H9 (cell line): ENCODE results near the gene ADAM30. TPM values are rescaled to one million over a fixed set of nuclear protein-coding genes. Genes with fewer than 3 reads are reported as not detected.

Source experiments
- DNase-seq: peaks from one replicate; pipeline ENCODE4 v3.0.0-alpha.2; 2017
- H2AFZ ChIP-seq: one replicate; pipeline ENCODE4 v1.6.1; 2013; ENCODE audit warnings: mild to moderate bottlenecking, low read length, control low read depth, moderate library complexity
- H2AK5ac ChIP-seq: 2 replicates; pipeline ENCODE4 v1.6.1; 2013; ENCODE audit warnings: low read length, control low read depth, mixed read lengths; ENCODE audit not compliant: insufficient read length
- H2BK120ac ChIP-seq: one replicate; pipeline ENCODE4 v1.6.1; 2013; ENCODE audit warnings: low read depth, mild to moderate bottlenecking, low read length, control low read depth, inconsistent platforms; ENCODE audit not compliant: poor library complexity, severe bottlenecking
- H2BK12ac ChIP-seq: 2 replicates; pipeline ENCODE4 v1.6.1; 2013; ENCODE audit warnings: low read length, control low read depth, mixed read lengths, low read depth; ENCODE audit not compliant: insufficient read length
- H2BK15ac ChIP-seq: 2 replicates; pipeline ENCODE4 v1.6.1; 2013; ENCODE audit warnings: low read depth, low read length, control low read depth
- H2BK20ac ChIP-seq: one replicate; pipeline ENCODE4 v1.6.1; 2013; ENCODE audit warnings: low read depth, mild to moderate bottlenecking, low read length, control low read depth, inconsistent platforms; ENCODE audit not compliant: poor library complexity, severe bottlenecking
- H2BK5ac ChIP-seq: 2 replicates; pipeline ENCODE4 v1.6.1; 2013; ENCODE audit warnings: low read length, control low read depth, mixed read lengths; ENCODE audit not compliant: insufficient read length
- H3K14ac ChIP-seq: 2 replicates; pipeline ENCODE4 v1.6.1; 2013; ENCODE audit warnings: low read length, control low read depth; ENCODE audit not compliant: insufficient read depth
- H3K18ac ChIP-seq: 2 replicates; pipeline ENCODE4 v1.6.1; 2013; ENCODE audit warnings: low read depth, mild to moderate bottlenecking, mixed read lengths, low read length, control low read depth; ENCODE audit not compliant: insufficient read length
- H3K23ac ChIP-seq: 2 replicates; pipeline ENCODE4 v1.6.1; 2013; ENCODE audit warnings: low read length, control low read depth, mixed read lengths, low read depth; ENCODE audit not compliant: insufficient read length
- H3K23me2 ChIP-seq: 2 replicates; pipeline ENCODE4 v1.6.1; 2013; ENCODE audit warnings: low read depth, mild to moderate bottlenecking, mixed read lengths, low read length, control low read depth; ENCODE audit not compliant: insufficient read length, poor library complexity, severe bottlenecking
- H3K27ac ChIP-seq: 2 replicates; pipeline ENCODE4 v1.5.1; 2013; ENCODE audit warnings: low read length, control low read depth, mixed read lengths, low read depth; ENCODE audit not compliant: insufficient read length
- H3K27me3 ChIP-seq: 2 replicates; pipeline ENCODE4 v1.6.1; 2013; ENCODE audit warnings: low read length, control low read depth, inconsistent platforms; ENCODE audit not compliant: insufficient read depth
- H3K4ac ChIP-seq: 2 replicates; pipeline ENCODE4 v1.6.1; 2013; ENCODE audit warnings: low read depth, mild to moderate bottlenecking, control low read depth, inconsistent platforms, low read length, moderate library complexity
- H3K4me1 ChIP-seq: 2 replicates; pipeline ENCODE4 v1.6.1; 2013; ENCODE audit warnings: low read length, control low read depth, inconsistent platforms; ENCODE audit not compliant: insufficient read depth
- H3K4me2 ChIP-seq: 2 replicates; pipeline ENCODE4 v1.6.1; 2013; ENCODE audit warnings: low read length, control low read depth, mixed read lengths; ENCODE audit not compliant: insufficient read length, insufficient read depth
- H3K56ac ChIP-seq: 2 replicates; pipeline ENCODE4 v1.6.1; 2013; ENCODE audit warnings: low read depth, mild to moderate bottlenecking, mixed read lengths, low read length, control low read depth; ENCODE audit not compliant: insufficient read length
- H3K79me1 ChIP-seq: 2 replicates; pipeline ENCODE4 v1.6.1; 2013; ENCODE audit warnings: low read depth, mild to moderate bottlenecking, moderate library complexity, low read length, control low read depth, inconsistent platforms; ENCODE audit not compliant: insufficient read depth, poor library complexity, severe bottlenecking
- H3K79me2 ChIP-seq: 2 replicates; pipeline ENCODE4 v1.6.1; 2013; ENCODE audit warnings: low read length, control low read depth, inconsistent platforms; ENCODE audit not compliant: insufficient read depth
- H3K9ac ChIP-seq: 2 replicates; pipeline ENCODE4 v1.6.1; 2013; ENCODE audit warnings: low read length, control low read depth, mixed read lengths; ENCODE audit not compliant: insufficient read length; ENCODE audit errors: extremely low read depth
- H3K9me3 ChIP-seq: one replicate; pipeline ENCODE4 v1.6.1; 2013; ENCODE audit warnings: low read depth, low read length, inconsistent platforms; ENCODE audit not compliant: control insufficient read depth
- H3T11ph ChIP-seq: one replicate; pipeline ENCODE4 v1.6.1; 2013; ENCODE audit warnings: mild to moderate bottlenecking, low read length, control low read depth, inconsistent platforms
- H4K20me1 ChIP-seq: one replicate; pipeline ENCODE4 v1.6.1; 2013; ENCODE audit not compliant: control insufficient read depth, insufficient read length, insufficient read depth
- H4K5ac ChIP-seq: 2 replicates; pipeline ENCODE4 v1.6.1; 2013; ENCODE audit warnings: low read depth, mild to moderate bottlenecking, mixed read lengths, low read length, control low read depth; ENCODE audit not compliant: insufficient read length
- H4K8ac ChIP-seq: replicated peaks from 2 replicates; pipeline ENCODE4 v1.6.1; 2013; ENCODE audit warnings: low read length, control low read depth, mixed read lengths, low read depth; ENCODE audit not compliant: insufficient read length
- H4K91ac ChIP-seq: 2 replicates; pipeline ENCODE4 v1.6.1; 2013; ENCODE audit warnings: low read depth, mild to moderate bottlenecking, moderate library complexity, mixed read lengths, low read length, control low read depth; ENCODE audit not compliant: insufficient read length
- H3K27ac Mint-ChIP-seq, 3 experiments: 2 replicates in 2 of 3; 3 replicates in 1 of 3; pipeline ENCODE4 v1.8.0; 2020 to 2021; ENCODE audit warnings: mixed read lengths in 3 of 3, mild to moderate bottlenecking in 1 of 3, moderate library complexity in 1 of 3
- H3K27me3 Mint-ChIP-seq: 2 replicates; pipeline ENCODE4 v1.8.0; 2021; ENCODE audit warnings: low read depth, mild to moderate bottlenecking, moderate library complexity, mixed read lengths
- H3K36me3 Mint-ChIP-seq, 3 experiments: 2 replicates in 2 of 3; 3 replicates in 1 of 3; pipeline ENCODE4 v1.8.0; 2020 to 2021; ENCODE audit warnings: low read depth in 3 of 3, mixed read lengths in 3 of 3; ENCODE audit not compliant: insufficient read depth in 1 of 3
- H3K4me1 Mint-ChIP-seq, 2 experiments: 2 replicates each; pipeline ENCODE4 v1.8.0; 2020; ENCODE audit warnings: mixed read lengths in 2 of 2
- H3K4me3 Mint-ChIP-seq, 2 experiments: 2 replicates in 1 of 2; 3 replicates in 1 of 2; pipeline ENCODE4 v1.8.0; 2020 to 2021; ENCODE audit warnings: mild to moderate bottlenecking in 2 of 2, mixed read lengths in 2 of 2, moderate library complexity in 1 of 2
- H3K9me3 Mint-ChIP-seq, 2 experiments: 2 replicates in 1 of 2; 3 replicates in 1 of 2; pipeline ENCODE4 v1.8.0; 2020; ENCODE audit warnings: mild to moderate bottlenecking in 2 of 2, mixed read lengths in 2 of 2, moderate library complexity in 1 of 2
- CTCF ChIP-seq: fragments of 200-600 bp; sonication (generic); conservative IDR thresholded peaks from 3 replicates; pipeline ENCODE4 v1.8.0; 2021; ENCODE audit warnings: antibody characterized with exemption, mild to moderate bottlenecking
- WGBS: extraction: QIAGEN DNeasy Blood & Tissue Kit; methylation state at CpG from one replicate; pipeline ENCODE4 v1.1.7; 2013; ENCODE audit warnings: missing lambda C conversion rate, low lambda C conversion rate, mixed read lengths; ENCODE audit not compliant: insufficient read length; ENCODE audit errors: extremely low coverage; 5-methylcytosine and 5-hydroxymethylcytosine counted together
- total RNA-seq: library from RNA; stranded (reverse); gene quantifications from 2 replicates; pipeline ENCODE4 v1.2.1, GENCODE V29; 2021

ADAM30 gene
- total RNA-seq, 1 experiment from 2014 or later, result not detected

DNA sequence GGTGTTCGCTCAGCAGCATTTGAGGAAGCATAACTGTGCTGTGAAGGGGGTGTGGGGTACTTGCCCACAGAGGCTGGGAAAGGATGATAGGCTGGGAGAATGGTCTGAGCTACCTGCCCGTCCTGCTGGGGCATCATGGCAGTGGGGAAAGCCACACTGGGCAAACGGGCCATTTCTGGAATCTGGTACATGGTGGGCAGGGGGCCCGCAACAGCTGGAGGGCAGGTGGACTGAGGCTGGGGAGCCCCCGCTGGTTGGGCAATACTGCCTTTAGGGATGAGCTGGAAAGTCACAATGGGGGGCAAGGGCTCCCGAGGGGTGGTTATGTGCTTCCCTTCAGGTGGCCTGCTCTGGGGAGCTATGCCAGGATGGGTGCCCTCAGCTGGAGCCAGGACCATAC is 19.2 kb upstream of the ADAM30 start:
- H4K91ac ChIP-seq, result no peak overlapping the region
- no peak for DNase-seq
- no peak overlapping the region for H3T11ph ChIP-seq
- H2BK20ac ChIP-seq, result no peak overlapping the region
- H2AK5ac ChIP-seq, result no peak overlapping the region
- H3K18ac ChIP-seq, result no peak overlapping the region
- no peaks in the 10 kb centered on the region for H3K27me3 ChIP-seq
- no peaks in the 10 kb centered on the region for H3K79me2 ChIP-seq
- no peak overlapping the region for H4K5ac ChIP-seq
- H3K14ac ChIP-seq, result no peak overlapping the region
- no peak overlapping the region for H2BK12ac ChIP-seq
- H3K9me3 Mint-ChIP-seq, result no peaks in the 10 kb centered on the region
- H3K4me2 ChIP-seq, result no peak overlapping the region
- no peak overlapping the region for H3K4ac ChIP-seq
- H3K27ac ChIP-seq, result no peak overlapping the region
- H3K27ac Mint-ChIP-seq, result no peak overlapping the region
- no CpG with 5 or more reads among the region's 6 CpGs for WGBS
- no peaks in the 10 kb centered on the region for H3K9me3 ChIP-seq
- H3K27me3 Mint-ChIP-seq, result no peaks in the 10 kb centered on the region
- no peak overlapping the region for H2BK15ac ChIP-seq
- no peak overlapping the region for H3K56ac ChIP-seq
- peaks cover 19 to 58% (median 37%) of the 10 kb centered on the region in 3 experiments; a peak in 6 of 7 replicates for H3K36me3 Mint-ChIP-seq
- TF ChIP-seq CTCF, result no peak
- no peaks in the 10 kb centered on the region; the same call in 1 of the 2 replicates for H3K4me1 ChIP-seq
- no peak overlapping the region for H2BK120ac ChIP-seq
- H3K23ac ChIP-seq, result no peak overlapping the region
- H3K79me1 ChIP-seq, result no peaks in the 10 kb centered on the region
- no peak overlapping the region for H2BK5ac ChIP-seq
- no peak overlapping the region for H4K8ac ChIP-seq
- H3K4me1 Mint-ChIP-seq, result peaks cover 4 to 6% of the 10 kb centered on the region in 2 experiments
- H3K9ac ChIP-seq, result no peak overlapping the region
- H4K20me1 ChIP-seq, result no peaks in the 10 kb centered on the region
- no peak overlapping the region for H3K4me3 Mint-ChIP-seq
- no peaks in the 10 kb centered on the region for H3K23me2 ChIP-seq
- H2AFZ ChIP-seq, result no peak overlapping the region
